SU-DHL-6 (cell line): Measurements from ENCODE around the gene FOXD4L6.
"Not testable (repeated sequence)": the region's sequence is repeated elsewhere in the genome, so short reads cannot be mapped to it uniquely, and the experiment has no call there.

Experiments used
- EZH2phosphoT487 ChIP-seq: fragments of 200-600 bp; sonication (generic), shearing (Covaris generic); conservative IDR thresholded peaks from 2 replicates; pipeline ENCODE4 v1.6.1; 2018; ENCODE audit warnings: mild to moderate bottlenecking, antibody characterized with exemption, low read length, moderate library complexity, mixed read lengths
- TF ChIP-seq, protein P1 (sequence below): fragments of 200-600 bp; sonication (generic); IDR thresholded peaks from one replicate; pipeline ENCODE4 v1.5.1; 2017; ENCODE audit warnings: antibody characterized with exemption, mild to moderate bottlenecking, low read length, moderate library complexity; ENCODE audit not compliant: insufficient read depth, poor library complexity, severe bottlenecking

GRCh38 chr9:41086685-41087084 lies 41.8 kb downstream of the FOXD4L6 start:
- TF ChIP-seq, protein P1, sequence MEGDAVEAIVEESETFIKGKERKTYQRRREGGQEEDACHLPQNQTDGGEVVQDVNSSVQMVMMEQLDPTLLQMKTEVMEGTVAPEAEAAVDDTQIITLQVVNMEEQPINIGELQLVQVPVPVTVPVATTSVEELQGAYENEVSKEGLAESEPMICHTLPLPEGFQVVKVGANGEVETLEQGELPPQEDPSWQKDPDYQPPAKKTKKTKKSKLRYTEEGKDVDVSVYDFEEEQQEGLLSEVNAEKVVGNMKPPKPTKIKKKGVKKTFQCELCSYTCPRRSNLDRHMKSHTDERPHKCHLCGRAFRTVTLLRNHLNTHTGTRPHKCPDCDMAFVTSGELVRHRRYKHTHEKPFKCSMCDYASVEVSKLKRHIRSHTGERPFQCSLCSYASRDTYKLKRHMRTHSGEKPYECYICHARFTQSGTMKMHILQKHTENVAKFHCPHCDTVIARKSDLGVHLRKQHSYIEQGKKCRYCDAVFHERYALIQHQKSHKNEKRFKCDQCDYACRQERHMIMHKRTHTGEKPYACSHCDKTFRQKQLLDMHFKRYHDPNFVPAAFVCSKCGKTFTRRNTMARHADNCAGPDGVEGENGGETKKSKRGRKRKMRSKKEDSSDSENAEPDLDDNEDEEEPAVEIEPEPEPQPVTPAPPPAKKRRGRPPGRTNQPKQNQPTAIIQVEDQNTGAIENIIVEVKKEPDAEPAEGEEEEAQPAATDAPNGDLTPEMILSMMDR: not testable (repeated sequence)
- TF ChIP-seq EZH2phosphoT487: not testable (repeated sequence)
